Measurements from ENCODE around the gene TMEM163.

- TF ChIP-seq, protein P1, sequence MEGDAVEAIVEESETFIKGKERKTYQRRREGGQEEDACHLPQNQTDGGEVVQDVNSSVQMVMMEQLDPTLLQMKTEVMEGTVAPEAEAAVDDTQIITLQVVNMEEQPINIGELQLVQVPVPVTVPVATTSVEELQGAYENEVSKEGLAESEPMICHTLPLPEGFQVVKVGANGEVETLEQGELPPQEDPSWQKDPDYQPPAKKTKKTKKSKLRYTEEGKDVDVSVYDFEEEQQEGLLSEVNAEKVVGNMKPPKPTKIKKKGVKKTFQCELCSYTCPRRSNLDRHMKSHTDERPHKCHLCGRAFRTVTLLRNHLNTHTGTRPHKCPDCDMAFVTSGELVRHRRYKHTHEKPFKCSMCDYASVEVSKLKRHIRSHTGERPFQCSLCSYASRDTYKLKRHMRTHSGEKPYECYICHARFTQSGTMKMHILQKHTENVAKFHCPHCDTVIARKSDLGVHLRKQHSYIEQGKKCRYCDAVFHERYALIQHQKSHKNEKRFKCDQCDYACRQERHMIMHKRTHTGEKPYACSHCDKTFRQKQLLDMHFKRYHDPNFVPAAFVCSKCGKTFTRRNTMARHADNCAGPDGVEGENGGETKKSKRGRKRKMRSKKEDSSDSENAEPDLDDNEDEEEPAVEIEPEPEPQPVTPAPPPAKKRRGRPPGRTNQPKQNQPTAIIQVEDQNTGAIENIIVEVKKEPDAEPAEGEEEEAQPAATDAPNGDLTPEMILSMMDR (IDR thresholded peaks at IDR 0.05; ENCODE audit: low read length) = no peak
- no peak for TF ChIP-seq EZH2 (IDR thresholded peaks at IDR 0.05; ENCODE audit: borderline replicate concordance, low read length)
These were observed 48.8 kb downstream of the TMEM163 start for GRCh38 chr2:134669731-134670669.

Data from OCI-LY1 (cell line).